Heart right ventricle (tissue), 16 donors: ENCODE measurements around the gene TAF1D. TPM values are rescaled to one million over a fixed set of nuclear protein-coding genes. Genes with fewer than 3 reads are reported as not detected.

Experiments used
- ATAC-seq, 8 donors: fragments of 200-7000 bp; cut with Tn5 transposase; one replicate each; pipeline ENCODE4 v1.9.1; 2020; ENCODE audit warnings: mild to moderate bottlenecking in 8 of 8, moderate library complexity in 8 of 8, moderate number of reproducible peaks in 1 of 8
- DNase-seq, 2 donors: peaks; one replicate each; pipeline ENCODE4 v3.0.0-alpha.2; 2020
- H3K27ac ChIP-seq, 10 donors: fragments of 200-600 bp; sonication (generic) in 2 of 10; one replicate each; pipeline versions ENCODE4 v1.5.0 to v1.8.0; 2020 to 2022; ENCODE audit warnings: mild to moderate bottlenecking in 3 of 10
- H3K27me3 ChIP-seq, 7 donors: fragments of 200-600 bp; one replicate each; pipeline ENCODE4 v1.8.0; 2021 to 2022; ENCODE audit warnings: mild to moderate bottlenecking in 2 of 7
- H3K36me3 ChIP-seq, 9 donors: fragments of 200-600 bp; sonication (generic) in 1 of 9; one replicate each; pipeline versions ENCODE4 v1.5.0 to v1.8.0; 2020 to 2022; ENCODE audit warnings: mild to moderate bottlenecking in 2 of 9
- H3K4me1 ChIP-seq, 9 donors: fragments of 200-600 bp; sonication (generic) in 1 of 9; one replicate each; pipeline versions ENCODE4 v1.5.0 to v1.8.0; 2020 to 2022; ENCODE audit warnings: mild to moderate bottlenecking in 4 of 9
- H3K4me3 ChIP-seq, 10 donors: fragments of 200-600 bp; sonication (generic) in 2 of 10; one replicate each; pipeline versions ENCODE4 v1.5.0 to v1.8.0; 2020 to 2022; ENCODE audit warnings: mild to moderate bottlenecking in 7 of 10, moderate library complexity in 2 of 10
- H3K9me3 ChIP-seq, 11 donors: fragments of 200-600 bp in 10 of 11; sonication (generic) in 2 of 11; one replicate each; pipeline versions ENCODE4 v1.5.0 to v1.8.0; 2013 to 2022; ENCODE audit warnings: mild to moderate bottlenecking in 2 of 11, control low read depth in 1 of 11, moderate library complexity in 1 of 11
- CTCF ChIP-seq, 9 donors: fragments of 200-600 bp; sonication (generic) in 2 of 9; IDR thresholded peaks; one replicate each; pipeline versions ENCODE4 v1.5.0 to v1.8.0; 2021 to 2022; ENCODE audit warnings: antibody characterized with exemption in 9 of 9, mild to moderate bottlenecking in 5 of 9, moderate library complexity in 1 of 9
- WGBS, 2 donors: extraction: QIAGEN DNeasy Blood & Tissue Kit; methylation state at CpG; one replicate each; pipeline ENCODE4 v1.1.7; 2013; ENCODE audit warnings: inconsistent platforms in 1 of 2; 5-methylcytosine and 5-hydroxymethylcytosine counted together
- intact Hi-C, 10 donors: fragments of 100-400 bp; cut with DNase I; formaldehyde crosslinking; loops; one replicate each; pipeline versions ENCODE4 v1.11.1 to v1.14.2; 2022
- polyA plus RNA-seq, 2 donors: library from polyadenylated mRNA; stranded (reverse); fragments of 200-250 nt; gene quantifications; one replicate each; pipeline ENCODE4 v1.2.3, GENCODE V29; 2013
- total RNA-seq, 10 donors: library from RNA; stranded (reverse); fragmentation: NEBNext Ultra II Directional in 3 of 10; extraction: Animal tissue kit (Norgen Biotek cat#: 25700) in 3 of 10; gene quantifications; one replicate each; pipeline versions ENCODE4 v1.2.1 to v1.2.4, GENCODE V29; 2021 to 2023
- donor health status: Arrhythmogenic right ventricular cardiomyopathy.
- donor health status: ischemic (EF 13 %, LVEDD 7.1; RV severe dilation, severe dysfunction).
- donor health status: healthy with polysubstance abuse.
- donor health status: DM: no; HTN: yes; CAD: no.
- donor health status: DM: no; HTN: no; CAD: no.
- donor health status: ischemic (EF 25% LVEDD 6.9; RV normal size, moderate dysfunction).
- donor health status: ischemic (EF 25% LVEDD 5.7; RV mildly dilated, moderate dysfunction).
- donor health status: healthy.
- donor health status: DM: yes; HTN: yes; CAD: no.
- donor health status: Ischemic cardiomyopathy.
- donor health status: ischemic (EF 35%, LVEDD 5.7; RV mildly dilated, moderate dysfunction).
- donor health status: nonischemic (EF 11% LVEDD 7.7; RV severe dilation, severe dysfunction).
- donor health status: DM: yes; HTN: yes; CAD: no.
- donor health status: PGD.
- donor health status: ischemic (EF 29% LVEDD 5.4; RV normal size, mild dysfunction).
- donor health status: nonischemic (EF 23%, LVEDD 6.1; RV moderate dilation, normal function).

Gene TAF1D
- total and polyA plus RNA-seq, 12 donors: 24.0 to 114 (median 33.5) TPM

GRCh38 chr11:93724089-93724488 is 17.2 kb downstream of the TAF1D start:
- H3K27ac ChIP-seq: no peak overlapping the region
- intact Hi-C loops: loop anchor here in 1 of 10 donors (10.0 kb wide), 1 partner anchor 49 kb away; no protein-coding TSS in a partner anchor
- ATAC-seq: no peak
- H3K4me1 ChIP-seq: peaks cover 0 to 14% (median 0%) of the 10 kb centered on the region in 9 donors
- H3K36me3 ChIP-seq: peaks cover 0 to 86% (median 35%) of the 10 kb centered on the region in 9 donors
- no peak overlapping the region for H3K4me3 ChIP-seq
- TF ChIP-seq CTCF (IDR thresholded peaks at IDR 0.05): no peak
- H3K9me3 ChIP-seq: no peaks in the 10 kb centered on the region
- no peaks in the 10 kb centered on the region for H3K27me3 ChIP-seq
- DNase-seq: no peak
- WGBS, 2 donors: 96 to 99% methylated on average over 1 of the region's 1 CpG

- no peak overlapping the region for H3K27ac ChIP-seq
- intact Hi-C loops: loop anchor here in 1 of 10 donors (10.0 kb wide), 1 partner anchor 46 kb away; no protein-coding TSS in a partner anchor
- H3K36me3 ChIP-seq: peaks cover 0 to 74% (median 17%) of the 10 kb centered on the region in 9 donors
- H3K4me1 ChIP-seq: peaks cover 0 to 15% (median 11%) of the 10 kb centered on the region in 9 donors
- WGBS, 2 donors: 97% methylated on average over 7 of the region's 7 CpGs
- no peak for TF ChIP-seq CTCF (IDR thresholded peaks at IDR 0.05)
- no peak overlapping the region for H3K4me3 ChIP-seq
- no peaks in the 10 kb centered on the region for H3K27me3 ChIP-seq
- no peaks in the 10 kb centered on the region for H3K9me3 ChIP-seq
- DNase-seq (no peak), ATAC-seq (no peak)
Observed at GRCh38 chr11:93720522-93720921, 20.8 kb downstream of the TAF1D start.

GRCh38 chr11:93719310-93719709 is 22.0 kb downstream of the TAF1D start:
- WGBS, 2 donors: 94 to 97% methylated on average over 4 of the region's 4 CpGs
- TF ChIP-seq CTCF (IDR thresholded peaks at IDR 0.05): no peak
- H3K4me1 ChIP-seq: peaks cover 0 to 21% (median 14%) of the 10 kb centered on the region in 9 donors
- DNase-seq (no peak), ATAC-seq (no peak)
- H3K36me3 ChIP-seq: peaks cover 0 to 74% (median 14%) of the 10 kb centered on the region in 9 donors
- H3K27me3 ChIP-seq: no peaks in the 10 kb centered on the region
- H3K9me3 ChIP-seq: no peaks in the 10 kb centered on the region
- intact Hi-C loops: no loop called here
- no peak overlapping the region for H3K4me3 ChIP-seq
- H3K27ac ChIP-seq: peak overlapping the region in 1 of 10 donors; percentile 80

GRCh38 chr11:93718057-93718563 is 23.2 kb downstream of the TAF1D start:
- Histone ChIP-seq H3K27me3 (no peaks in the 10 kb centered on the region), H3K4me3 (no peak overlapping the region), H3K4me1 (peaks cover 0 to 21% (median 14%) of the 10 kb centered on the region in 9 donors), H3K27ac (peak overlapping the region in 2 of 10 donors; percentile 53 to 80), H3K9me3 (no peaks in the 10 kb centered on the region), H3K36me3 (peaks cover 0 to 69% (median 9%) of the 10 kb centered on the region in 9 donors)
- 65 to 67% methylated on average over 4 of the region's 4 CpGs for WGBS, 2 donors
- intact Hi-C loops: no loop called here
- DNase-seq (no peak), ATAC-seq (peak in 1 of 8 donors; percentile 42)
- TF ChIP-seq CTCF (IDR thresholded peaks at IDR 0.05): no peak
